GM19238 (cell line): ENCODE results near the gene ANXA3.

Source experiments
- DNase-seq: peaks from one replicate; pipeline ENCODE4 v3.0.0; 2011; ENCODE audit warnings: low spot score; ENCODE audit not compliant: insufficient read length

ANXA3 gene

GRCh38 chr4:78611215-78611558 is 59.6 kb downstream of the ANXA3 start:
- DNase-seq = no peak

- no peak for DNase-seq
Observed at GRCh38 chr4:78612398-78613178, 61.0 kb downstream of the ANXA3 start.

DNA sequence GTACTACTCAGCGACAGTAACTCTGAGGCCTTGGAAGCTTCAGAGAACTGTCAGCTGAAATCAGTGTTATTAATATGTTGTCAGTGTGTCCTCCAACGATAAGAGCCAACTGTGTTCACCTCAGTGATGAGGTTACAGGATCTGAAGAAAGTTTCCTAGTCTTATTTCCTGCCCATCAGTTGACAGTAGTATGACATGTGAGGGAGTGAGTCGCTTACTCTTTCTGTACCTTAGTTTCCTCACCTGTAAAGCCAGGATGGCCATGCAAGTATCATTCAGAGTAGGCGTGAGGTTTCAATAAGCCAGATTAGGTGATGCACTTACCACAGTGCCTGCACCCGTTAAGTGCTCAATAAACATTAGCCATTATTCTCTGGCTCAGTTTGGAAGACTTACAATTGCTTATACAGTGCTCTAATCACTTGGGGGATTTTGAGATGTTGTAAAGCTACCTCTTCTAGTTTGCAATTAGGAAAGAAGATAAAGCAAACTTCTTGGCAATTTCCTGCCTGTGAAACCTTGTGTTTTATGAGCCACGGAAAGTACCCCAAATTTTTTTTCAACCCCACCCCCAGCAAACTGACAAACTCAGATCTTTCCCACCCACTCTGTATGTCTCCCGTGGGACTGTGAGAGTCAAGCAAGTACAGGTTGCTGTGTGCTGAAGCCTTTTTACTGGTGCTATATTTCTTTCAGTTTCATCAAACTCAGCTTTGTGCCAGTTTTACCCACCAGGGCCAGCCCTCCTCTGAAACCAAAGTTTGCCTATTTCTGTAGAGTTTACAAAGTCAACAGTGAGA is 62.2 kb downstream of the ANXA3 start:
- no peak for DNase-seq

GRCh38 chr4:78616046-78616498 is 64.5 kb downstream of the ANXA3 start:
- no peak for DNase-seq

DNA sequence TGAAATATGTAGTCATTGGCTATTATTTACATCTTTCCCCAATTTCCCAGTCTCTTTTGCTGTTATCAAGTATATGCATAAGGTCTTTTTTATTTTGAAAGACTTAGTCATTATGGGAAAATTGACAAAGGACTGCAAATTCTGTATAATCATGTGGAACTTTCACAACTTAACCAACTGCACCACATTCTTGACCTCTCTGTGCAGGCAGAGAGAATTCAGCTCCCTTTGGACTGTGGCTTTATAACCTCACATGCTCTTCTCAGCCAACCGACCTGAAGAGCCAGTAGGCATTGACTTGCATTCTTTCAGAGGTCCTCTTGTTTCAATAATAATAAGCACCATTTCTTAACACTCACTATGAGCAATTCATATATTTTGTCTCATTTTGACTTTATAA is 66.9 kb downstream of the ANXA3 start:
- DNase-seq = no peak

DNA sequence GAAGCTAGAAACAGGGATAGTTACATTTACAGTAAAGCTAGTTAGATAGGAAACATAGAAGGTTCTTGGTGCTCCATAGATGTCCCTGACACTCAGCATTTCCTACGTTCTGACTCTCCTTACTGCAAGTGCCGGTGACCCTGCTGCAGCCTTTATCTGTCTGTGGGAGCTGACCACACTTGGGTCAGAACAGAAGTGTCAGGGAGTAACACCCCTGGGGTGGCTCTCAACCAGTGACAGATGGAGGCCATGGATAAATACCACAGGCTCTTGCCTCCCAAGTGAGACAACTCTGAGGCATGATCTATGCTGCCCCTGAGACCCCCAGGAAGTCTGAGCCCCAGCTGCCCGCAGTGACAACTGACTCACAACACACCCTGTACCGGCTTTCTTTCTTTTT is 69.8 kb downstream of the ANXA3 start:
- DNase-seq = no peak

- DNase-seq = no peak
Observed at GRCh38 chr4:78622253-78622979, 70.8 kb downstream of the ANXA3 start.

DNA sequence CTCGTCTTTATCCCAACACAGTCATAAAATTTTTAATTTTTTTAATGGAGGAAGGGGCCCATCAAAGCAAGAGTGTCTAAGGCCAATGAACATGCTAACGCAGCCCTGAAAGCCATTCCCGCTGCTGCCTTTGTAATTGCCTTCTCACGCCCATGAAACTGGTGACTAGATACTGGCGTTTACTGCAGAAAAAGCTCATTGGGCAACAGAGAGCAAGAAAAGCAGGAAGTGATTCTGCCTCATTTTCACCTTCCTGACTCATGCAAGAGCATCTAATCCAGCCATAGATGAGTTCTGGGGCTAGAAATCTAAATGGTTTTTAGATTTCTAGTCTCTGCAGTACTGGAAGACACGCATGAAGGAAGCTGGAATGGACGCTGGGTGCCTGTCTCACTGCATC is 72.5 kb downstream of the ANXA3 start:
- no peak for DNase-seq

- DNase-seq = no peak
Observed at GRCh38 chr4:78625073-78625472, 73.5 kb downstream of the ANXA3 start.

- no peak for DNase-seq
Observed at GRCh38 chr4:78627046-78627965, 75.7 kb downstream of the ANXA3 start.

DNA sequence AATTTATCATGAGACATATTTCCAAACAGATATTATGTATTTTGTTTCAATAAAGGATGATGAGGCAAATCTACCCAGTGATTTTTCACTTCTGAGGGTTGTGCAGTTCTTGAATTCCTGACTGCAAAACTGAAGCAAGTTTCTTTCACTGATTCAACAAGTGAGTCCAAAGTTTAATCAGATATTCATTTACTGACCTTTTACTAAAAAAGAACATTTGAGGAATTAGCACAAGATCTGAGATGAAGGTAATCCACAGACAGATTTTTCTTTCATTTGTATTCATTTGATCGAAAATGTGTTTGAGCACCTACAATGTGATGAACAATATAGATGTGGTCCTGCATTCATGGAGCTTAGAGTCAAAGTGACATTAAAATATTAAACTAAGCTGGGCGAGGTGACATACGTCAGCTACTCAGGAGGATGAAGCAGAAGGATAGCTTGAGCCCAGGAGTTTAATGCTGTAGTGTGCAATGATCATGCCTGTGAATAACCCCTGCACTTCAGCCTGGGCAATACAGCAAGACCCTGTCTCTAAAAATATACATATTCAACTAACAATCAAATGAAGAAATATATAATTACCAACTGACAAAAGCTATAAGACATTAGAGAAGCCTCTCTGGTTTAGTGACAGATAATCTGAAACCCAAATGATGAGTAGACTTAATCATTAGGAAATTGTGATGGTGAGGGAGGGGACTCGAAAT is 76.6 kb downstream of the ANXA3 start:
- no peak for DNase-seq

- no peak for DNase-seq
Observed at GRCh38 chr4:78629991-78630541, 78.5 kb downstream of the ANXA3 start.

GRCh38 chr4:78630615-78631014 is 79.0 kb downstream of the ANXA3 start:
- DNase-seq = no peak

- DNase-seq = no peak
Observed at GRCh38 chr4:78634011-78634664, 82.6 kb downstream of the ANXA3 start.

DNA sequence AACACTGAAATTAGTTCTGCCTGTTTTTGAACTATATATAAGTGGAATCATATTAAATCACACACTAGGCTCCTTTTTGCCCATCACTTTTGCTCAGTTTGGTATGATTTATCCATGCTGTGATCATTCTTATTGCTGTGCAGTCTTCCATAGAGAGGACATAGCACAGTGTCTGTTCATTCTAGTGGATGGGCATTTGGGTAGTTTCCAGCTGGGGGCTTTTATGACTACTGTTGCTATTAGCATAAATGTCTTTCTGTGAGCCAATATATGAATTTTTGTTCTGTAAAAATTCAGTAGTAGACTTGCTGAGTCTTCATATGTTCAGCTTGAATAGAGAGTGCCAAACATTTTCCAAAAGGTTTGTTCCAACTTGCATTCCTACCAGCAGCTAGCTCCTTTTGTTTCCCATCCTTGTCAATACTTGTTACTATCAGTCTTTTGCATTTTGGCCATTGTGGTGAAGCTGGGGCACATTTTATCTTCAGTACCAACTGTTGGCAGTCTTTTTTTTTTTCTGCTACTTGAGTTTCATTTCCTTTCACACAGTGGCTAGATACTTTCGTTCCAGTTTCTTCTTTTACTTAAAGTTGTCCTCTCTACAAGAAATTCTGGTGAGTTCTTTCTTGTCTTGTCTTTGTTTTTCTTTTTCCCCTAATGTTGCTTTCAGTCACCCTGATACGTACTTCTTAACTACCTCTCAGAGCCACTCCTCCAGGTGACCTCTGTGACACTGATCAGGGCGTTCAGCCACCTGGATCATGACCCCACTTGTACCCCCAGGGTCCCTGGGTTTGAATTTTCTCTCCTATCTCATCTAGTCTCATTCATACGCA is 87.0 kb downstream of the ANXA3 start:
- DNase-seq = no peak

- DNase-seq = no peak
Observed at GRCh38 chr4:78640714-78641113, 89.1 kb downstream of the ANXA3 start.

- DNase-seq = no peak
Observed at GRCh38 chr4:78642934-78643333, 91.4 kb downstream of the ANXA3 start.

GRCh38 chr4:78644063-78644691 is 92.6 kb downstream of the ANXA3 start:
- DNase-seq = no peak
